HFFc6 (cell line): ENCODE measurements around the gene UTP20. TPM values are rescaled to one million over a fixed set of nuclear protein-coding genes. Genes with fewer than 3 reads are reported as not detected.
A peak's percentile ranks its signal among the peaks of the same experiment; 100 is the strongest.

Experiments used
- DNase-seq: peaks from one replicate; pipeline ENCODE4 v3.0.0-alpha.2; 2018
- H3K27ac Mint-ChIP-seq: 2 replicates; pipeline ENCODE4 v1.8.0; 2020; ENCODE audit warnings: mild to moderate bottlenecking, mixed read lengths
- H3K27me3 Mint-ChIP-seq: 2 replicates; pipeline ENCODE4 v1.8.0; 2021; ENCODE audit warnings: mild to moderate bottlenecking, moderate library complexity, mixed read lengths; ENCODE audit not compliant: insufficient read depth
- H3K36me3 Mint-ChIP-seq: 2 replicates; pipeline ENCODE4 v1.8.0; 2021; ENCODE audit warnings: low read depth, mixed read lengths
- H3K4me1 Mint-ChIP-seq: 2 replicates; pipeline ENCODE4 v1.8.0; 2020; ENCODE audit warnings: low read depth, mixed read lengths
- H3K4me3 Mint-ChIP-seq: 2 replicates; pipeline ENCODE4 v1.8.0; 2020; ENCODE audit warnings: mild to moderate bottlenecking, moderate library complexity, mixed read lengths
- H3K9me3 Mint-ChIP-seq: 2 replicates; pipeline ENCODE4 v1.8.0; 2020; ENCODE audit warnings: mild to moderate bottlenecking, mixed read lengths
- total RNA-seq, 6 experiments: library from RNA; stranded (reverse); fragmentation: NEBNext Ultra II Directional; extraction: Animal tissue kit (Norgen Biotek cat#: 25700); gene quantifications; 2 replicates in 1 of 6; 3 replicates in 5 of 6; pipeline ENCODE4 v1.2.3, GENCODE V29; 2021
- TF ChIP-seq, protein P1 (sequence below): fragments of 200-600 bp; sonication (generic); IDR thresholded peaks from 2 replicates; pipeline ENCODE4 v1.5.0; 2021; ENCODE audit warnings: antibody characterized with exemption, mild to moderate bottlenecking

UTP20 gene
- total RNA-seq, 6 experiments from 2014 or later, result 17.0 to 22.4 (median 19.0) TPM

DNA sequence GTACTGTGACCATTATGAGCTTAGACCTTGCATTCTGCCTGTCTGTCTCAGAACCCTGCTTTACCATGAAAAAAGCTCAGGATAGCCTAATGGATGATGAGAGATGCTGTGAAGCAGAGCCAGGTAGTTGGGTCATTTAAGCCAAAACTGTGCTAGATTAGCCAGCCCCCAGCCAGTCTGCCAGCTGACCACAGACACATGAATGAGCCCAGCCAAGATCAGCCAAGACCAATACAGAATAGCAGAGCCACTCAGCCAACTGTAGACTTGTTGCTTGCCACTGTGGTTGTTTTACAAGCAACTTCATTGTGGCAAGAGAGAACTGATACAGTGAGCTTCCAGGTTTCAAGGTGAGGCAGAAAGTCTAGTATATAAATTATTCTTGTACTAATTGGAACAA, 12.8 kb upstream of the UTP20 start:
- Mint-ChIP-seq H3K9me3 (peaks cover 4% of the 10 kb centered on the region; the same call in 1 of the 2 replicates), H3K4me1 (no peaks in the 10 kb centered on the region), H3K27ac (no peak overlapping the region), H3K27me3 (peaks cover 9% of the 10 kb centered on the region), H3K36me3 (no peaks in the 10 kb centered on the region), H3K4me3 (no peak overlapping the region)
- DNase-seq, result no peak
- TF ChIP-seq, protein P1, sequence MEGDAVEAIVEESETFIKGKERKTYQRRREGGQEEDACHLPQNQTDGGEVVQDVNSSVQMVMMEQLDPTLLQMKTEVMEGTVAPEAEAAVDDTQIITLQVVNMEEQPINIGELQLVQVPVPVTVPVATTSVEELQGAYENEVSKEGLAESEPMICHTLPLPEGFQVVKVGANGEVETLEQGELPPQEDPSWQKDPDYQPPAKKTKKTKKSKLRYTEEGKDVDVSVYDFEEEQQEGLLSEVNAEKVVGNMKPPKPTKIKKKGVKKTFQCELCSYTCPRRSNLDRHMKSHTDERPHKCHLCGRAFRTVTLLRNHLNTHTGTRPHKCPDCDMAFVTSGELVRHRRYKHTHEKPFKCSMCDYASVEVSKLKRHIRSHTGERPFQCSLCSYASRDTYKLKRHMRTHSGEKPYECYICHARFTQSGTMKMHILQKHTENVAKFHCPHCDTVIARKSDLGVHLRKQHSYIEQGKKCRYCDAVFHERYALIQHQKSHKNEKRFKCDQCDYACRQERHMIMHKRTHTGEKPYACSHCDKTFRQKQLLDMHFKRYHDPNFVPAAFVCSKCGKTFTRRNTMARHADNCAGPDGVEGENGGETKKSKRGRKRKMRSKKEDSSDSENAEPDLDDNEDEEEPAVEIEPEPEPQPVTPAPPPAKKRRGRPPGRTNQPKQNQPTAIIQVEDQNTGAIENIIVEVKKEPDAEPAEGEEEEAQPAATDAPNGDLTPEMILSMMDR, result no peak

DNA sequence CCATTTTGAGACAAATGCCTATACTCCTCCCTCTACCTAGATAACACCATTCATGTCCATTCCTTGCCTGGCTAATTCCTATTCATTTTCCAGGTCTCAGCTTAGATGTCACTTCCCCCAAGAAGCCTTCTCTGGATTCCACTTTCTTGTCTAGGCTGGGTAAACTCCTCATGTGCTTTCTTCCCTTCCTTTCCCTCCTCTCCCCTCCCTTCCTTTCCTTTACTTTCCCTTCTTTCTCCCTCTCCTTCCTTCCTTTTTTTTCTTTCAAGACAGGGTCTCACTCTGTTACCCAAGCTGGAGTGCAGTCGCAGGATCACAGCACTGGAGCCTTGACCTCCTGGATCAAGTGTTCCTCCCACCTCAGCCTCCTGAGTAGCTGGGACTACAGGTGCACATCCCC, 3.5 kb upstream of the UTP20 start:
- Mint-ChIP-seq H3K36me3 (no peaks in the 10 kb centered on the region), H3K27me3 (no peaks in the 10 kb centered on the region), H3K4me3 (no peak overlapping the region), H3K27ac (no peak overlapping the region), H3K9me3 (no peaks in the 10 kb centered on the region), H3K4me1 (peaks cover 9% of the 10 kb centered on the region)
- TF ChIP-seq, protein P1, result no peak
- no peak for DNase-seq

DNA sequence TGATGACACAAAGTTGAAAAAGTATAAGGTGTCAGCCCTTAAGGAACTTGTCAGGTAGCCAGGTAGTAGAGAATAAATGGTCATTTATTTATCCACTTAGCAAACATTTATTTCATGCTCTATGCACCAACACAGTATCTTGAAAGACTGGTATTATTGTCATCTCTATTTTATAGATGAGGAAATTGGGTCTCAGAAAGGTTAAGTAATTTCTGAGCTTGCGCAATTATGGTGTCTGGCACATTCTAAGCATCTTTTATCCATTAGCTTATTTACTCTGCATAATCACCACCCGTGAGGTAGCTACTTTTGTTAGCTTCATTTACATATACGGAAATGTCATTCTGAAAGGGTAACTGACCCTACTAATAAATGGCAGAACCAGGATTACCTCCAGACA, 2.5 kb upstream of the UTP20 start:
- H3K4me3 Mint-ChIP-seq, result no peak overlapping the region
- H3K27ac Mint-ChIP-seq, result no peak overlapping the region
- no peaks in the 10 kb centered on the region for H3K9me3 Mint-ChIP-seq
- no peak for DNase-seq
- TF ChIP-seq, protein P1, result no peak
- H3K4me1 Mint-ChIP-seq, result peaks cover 17% of the 10 kb centered on the region
- peaks cover 7% of the 10 kb centered on the region for H3K36me3 Mint-ChIP-seq
- no peaks in the 10 kb centered on the region for H3K27me3 Mint-ChIP-seq

DNA sequence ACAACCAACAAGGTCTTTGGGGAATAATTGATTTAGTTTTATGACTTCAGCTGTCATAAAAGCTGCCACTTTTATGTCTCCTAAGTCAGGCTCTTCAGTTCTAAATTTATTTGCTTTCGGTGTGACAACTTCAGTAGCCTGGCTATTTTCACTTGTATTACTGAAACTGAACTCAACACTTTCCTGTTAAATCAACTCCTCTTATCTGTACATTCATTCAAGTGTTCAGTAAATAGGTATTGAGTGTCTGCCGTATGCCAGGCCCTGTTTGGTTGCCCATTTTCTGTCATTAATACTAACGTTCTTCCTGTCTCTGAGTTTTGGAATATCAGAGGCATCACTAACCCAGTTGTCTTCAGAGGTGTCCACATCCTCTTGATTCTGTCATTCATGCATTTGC, 7.5 kb downstream of the UTP20 start:
- Mint-ChIP-seq H3K9me3 (no peaks in the 10 kb centered on the region), H3K36me3 (peaks cover 18% of the 10 kb centered on the region), H3K27me3 (no peaks in the 10 kb centered on the region), H3K27ac (no peak overlapping the region), H3K4me3 (no peak overlapping the region), H3K4me1 (peaks cover 10% of the 10 kb centered on the region)
- TF ChIP-seq, protein P1, result no peak
- DNase-seq, result no peak

DNA sequence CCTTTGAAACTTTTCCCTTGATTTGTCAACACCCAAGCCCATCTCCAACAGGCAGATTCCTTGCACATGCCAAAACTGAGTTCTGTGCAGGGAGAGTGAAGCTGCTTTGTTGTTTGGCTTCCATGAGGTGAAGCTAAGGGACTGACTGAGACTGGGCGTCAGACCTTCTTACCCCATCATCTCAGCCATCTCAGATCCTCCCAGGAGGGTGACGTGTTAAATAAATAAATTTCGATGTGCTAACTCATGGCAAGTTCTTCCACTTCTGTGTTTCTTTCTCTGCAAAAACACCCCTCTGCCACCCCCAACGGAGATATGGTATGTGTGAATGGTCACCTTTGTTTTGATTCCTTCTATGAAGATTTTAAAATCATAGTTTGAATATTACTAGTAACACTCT, 17.8 kb downstream of the UTP20 start:
- TF ChIP-seq, protein P1, result no peak
- peaks cover 48% of the 10 kb centered on the region for H3K36me3 Mint-ChIP-seq
- no peaks in the 10 kb centered on the region for H3K27me3 Mint-ChIP-seq
- peaks cover 21% of the 10 kb centered on the region for H3K4me1 Mint-ChIP-seq
- no peak for DNase-seq
- H3K9me3 Mint-ChIP-seq, result no peaks in the 10 kb centered on the region
- no peak overlapping the region for H3K4me3 Mint-ChIP-seq
- H3K27ac Mint-ChIP-seq, result peak overlapping the region; percentile 67

DNA sequence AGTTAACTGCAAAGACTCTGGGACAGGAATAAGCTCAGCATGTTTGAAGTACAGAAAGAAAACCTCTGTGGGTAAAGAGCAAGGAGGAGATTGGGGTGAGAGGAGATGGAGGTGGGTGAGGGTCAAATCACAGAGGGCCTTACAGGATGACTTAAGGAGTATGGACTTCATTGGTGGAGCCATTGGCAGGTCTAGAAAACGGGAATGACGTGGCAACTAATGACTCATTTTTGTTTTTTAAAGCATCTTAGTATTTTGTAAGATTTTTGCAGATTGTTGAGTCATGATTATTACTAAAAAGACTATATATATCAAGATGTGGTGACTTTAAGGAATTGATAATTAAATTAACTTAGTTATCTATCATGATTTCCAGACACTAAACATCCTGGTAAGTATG, 18.5 kb downstream of the UTP20 start:
- Mint-ChIP-seq H3K9me3 (no peaks in the 10 kb centered on the region), H3K4me1 (peaks cover 21% of the 10 kb centered on the region), H3K4me3 (no peak overlapping the region), H3K36me3 (peaks cover 45% of the 10 kb centered on the region), H3K27ac (peak overlapping the region; percentile 67), H3K27me3 (no peaks in the 10 kb centered on the region)
- DNase-seq, result peak; percentile 36
- TF ChIP-seq, protein P1, result no peak
